B cell (primary cell): ENCODE results near the gene GPR146.
"Not testable (repeated sequence)": the region's sequence is repeated elsewhere in the genome, so short reads cannot be mapped to it uniquely, and the experiment has no call there.

Experiments
- CTCF ChIP-seq: fragments of 200-600 bp; IDR thresholded peaks from one replicate; pipeline ENCODE4 v1.8.0; 2022; ENCODE audit warnings: antibody characterized with exemption, mild to moderate bottlenecking
- EZH2 ChIP-seq: IDR thresholded peaks from 2 replicates; pipeline ENCODE4 v1.6.1; 2012; ENCODE audit warnings: borderline replicate concordance, low read depth, mild to moderate bottlenecking, moderate library complexity, low read length; ENCODE audit not compliant: insufficient read depth, poor library complexity, severe bottlenecking

- not testable (repeated sequence) for TF ChIP-seq EZH2, CTCF
Measured at GRCh38 chr7:1040233-1040632, 4.1 kb upstream of the GPR146 start.
